ENCODE measurements around the gene ELMOD3. TPM values are rescaled to one million over a fixed set of nuclear protein-coding genes. Genes with fewer than 3 reads are reported as not detected.

Gene ELMOD3
- total and polyA plus RNA-seq, 9 of the 15 experiments (the other 6 are each of a cell fraction or from before 2014, with no cell fraction given): 2.7 to 18.7 (median 11.6) TPM

GRCh38 chr2:85354286-85355072 is at the start of gene ELMOD3, which contains the start of gene RETSAT (continued):
- TF ChIP-seq, protein P1, sequence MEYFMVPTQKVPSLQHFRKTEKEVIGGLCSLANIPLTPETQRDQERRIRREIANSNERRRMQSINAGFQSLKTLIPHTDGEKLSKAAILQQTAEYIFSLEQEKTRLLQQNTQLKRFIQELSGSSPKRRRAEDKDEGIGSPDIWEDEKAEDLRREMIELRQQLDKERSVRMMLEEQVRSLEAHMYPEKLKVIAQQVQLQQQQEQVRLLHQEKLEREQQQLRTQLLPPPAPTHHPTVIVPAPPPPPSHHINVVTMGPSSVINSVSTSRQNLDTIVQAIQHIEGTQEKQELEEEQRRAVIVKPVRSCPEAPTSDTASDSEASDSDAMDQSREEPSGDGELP (CRISPR knock-in tag; IDR thresholded peaks at IDR 0.05; ENCODE audit: borderline replicate concordance): peak; percentile 94
- TF ChIP-seq ZBTB1 (CRISPR knock-in tag; IDR thresholded peaks at IDR 0.05; ENCODE audit: borderline replicate concordance, low read depth) (peak; percentile 78; the same call in 1 of the 2 replicates), POLR3G (IDR thresholded peaks at IDR 0.05; ENCODE audit: extremely low read depth, insufficient read length, insufficient replicate concordance) (no peak), DNMT1 (IDR thresholded peaks at IDR 0.05) (no peak), COPS2 (conservative IDR thresholded peaks at IDR 0.05) (no peak), MBD1 (CRISPR knock-in tag; IDR thresholded peaks at IDR 0.05) (no peak), ZNF561 (CRISPR knock-in tag; conservative IDR thresholded peaks at IDR 0.05) (no peak), FOXJ3 (CRISPR knock-in tag; IDR thresholded peaks at IDR 0.05) (no peak), MCM5 (IDR thresholded peaks at IDR 0.05; ENCODE audit: low read depth) (no peak), ZNF699 (CRISPR knock-in tag; IDR thresholded peaks at IDR 0.05; ENCODE audit: insufficient replicate concordance) (no peak), CEBPB (tag; IDR thresholded peaks at IDR 0.05) (no peak), NFXL1 (CRISPR knock-in tag; IDR thresholded peaks at IDR 0.05) (no peak), FOXM1 (IDR thresholded peaks at IDR 0.05; ENCODE audit: low read depth) (no peak), FOXM1 (CRISPR knock-in tag; IDR thresholded peaks at IDR 0.05; ENCODE audit: low read depth) (no peak), ZNF780A (CRISPR knock-in tag; IDR thresholded peaks at IDR 0.05) (no peak), STAG1 (CRISPR knock-in tag; IDR thresholded peaks at IDR 0.05; ENCODE audit: borderline replicate concordance) (no peak), HNRNPK (IDR thresholded peaks at IDR 0.05; ENCODE audit: low read depth, low read length, poor library complexity, severe bottlenecking) (no peak), FOXA1 (IDR thresholded peaks at IDR 0.05; ENCODE audit: borderline replicate concordance) (no peak), STAT5A (IDR thresholded peaks at IDR 0.05; ENCODE audit: borderline replicate concordance, low read length) (no peak), GATAD2A (IDR thresholded peaks at IDR 0.05) (no peak), SMARCA5 (IDR thresholded peaks at IDR 0.05) (no peak)
- TF ChIP-seq, protein P2, sequence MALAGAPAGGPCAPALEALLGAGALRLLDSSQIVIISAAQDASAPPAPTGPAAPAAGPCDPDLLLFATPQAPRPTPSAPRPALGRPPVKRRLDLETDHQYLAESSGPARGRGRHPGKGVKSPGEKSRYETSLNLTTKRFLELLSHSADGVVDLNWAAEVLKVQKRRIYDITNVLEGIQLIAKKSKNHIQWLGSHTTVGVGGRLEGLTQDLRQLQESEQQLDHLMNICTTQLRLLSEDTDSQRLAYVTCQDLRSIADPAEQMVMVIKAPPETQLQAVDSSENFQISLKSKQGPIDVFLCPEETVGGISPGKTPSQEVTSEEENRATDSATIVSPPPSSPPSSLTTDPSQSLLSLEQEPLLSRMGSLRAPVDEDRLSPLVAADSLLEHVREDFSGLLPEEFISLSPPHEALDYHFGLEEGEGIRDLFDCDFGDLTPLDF (CRISPR knock-in tag; IDR thresholded peaks at IDR 0.05): peak; percentile 48; the same call in 1 of the 2 replicates
- TF ChIP-seq, protein P3, sequence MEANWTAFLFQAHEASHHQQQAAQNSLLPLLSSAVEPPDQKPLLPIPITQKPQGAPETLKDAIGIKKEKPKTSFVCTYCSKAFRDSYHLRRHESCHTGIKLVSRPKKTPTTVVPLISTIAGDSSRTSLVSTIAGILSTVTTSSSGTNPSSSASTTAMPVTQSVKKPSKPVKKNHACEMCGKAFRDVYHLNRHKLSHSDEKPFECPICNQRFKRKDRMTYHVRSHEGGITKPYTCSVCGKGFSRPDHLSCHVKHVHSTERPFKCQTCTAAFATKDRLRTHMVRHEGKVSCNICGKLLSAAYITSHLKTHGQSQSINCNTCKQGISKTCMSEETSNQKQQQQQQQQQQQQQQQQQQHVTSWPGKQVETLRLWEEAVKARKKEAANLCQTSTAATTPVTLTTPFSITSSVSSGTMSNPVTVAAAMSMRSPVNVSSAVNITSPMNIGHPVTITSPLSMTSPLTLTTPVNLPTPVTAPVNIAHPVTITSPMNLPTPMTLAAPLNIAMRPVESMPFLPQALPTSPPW (CRISPR knock-in tag; IDR thresholded peaks at IDR 0.05): no peak
- TF ChIP-seq, protein P4, sequence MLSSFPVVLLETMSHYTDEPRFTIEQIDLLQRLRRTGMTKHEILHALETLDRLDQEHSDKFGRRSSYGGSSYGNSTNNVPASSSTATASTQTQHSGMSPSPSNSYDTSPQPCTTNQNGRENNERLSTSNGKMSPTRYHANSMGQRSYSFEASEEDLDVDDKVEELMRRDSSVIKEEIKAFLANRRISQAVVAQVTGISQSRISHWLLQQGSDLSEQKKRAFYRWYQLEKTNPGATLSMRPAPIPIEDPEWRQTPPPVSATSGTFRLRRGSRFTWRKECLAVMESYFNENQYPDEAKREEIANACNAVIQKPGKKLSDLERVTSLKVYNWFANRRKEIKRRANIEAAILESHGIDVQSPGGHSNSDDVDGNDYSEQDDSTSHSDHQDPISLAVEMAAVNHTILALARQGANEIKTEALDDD (IDR thresholded peaks at IDR 0.05): peak; percentile 87

All from K562 (cell line).